Measurements from ENCODE around the gene PPIG. TPM values are rescaled to one million over a fixed set of nuclear protein-coding genes. Genes with fewer than 3 reads are reported as not detected.

Gene PPIG
- total and polyA plus RNA-seq, 2 donors (not counting 3 experiments of a cell fraction or from before 2014, with no cell fraction given), result 13.4 to 44.9 TPM

DNA sequence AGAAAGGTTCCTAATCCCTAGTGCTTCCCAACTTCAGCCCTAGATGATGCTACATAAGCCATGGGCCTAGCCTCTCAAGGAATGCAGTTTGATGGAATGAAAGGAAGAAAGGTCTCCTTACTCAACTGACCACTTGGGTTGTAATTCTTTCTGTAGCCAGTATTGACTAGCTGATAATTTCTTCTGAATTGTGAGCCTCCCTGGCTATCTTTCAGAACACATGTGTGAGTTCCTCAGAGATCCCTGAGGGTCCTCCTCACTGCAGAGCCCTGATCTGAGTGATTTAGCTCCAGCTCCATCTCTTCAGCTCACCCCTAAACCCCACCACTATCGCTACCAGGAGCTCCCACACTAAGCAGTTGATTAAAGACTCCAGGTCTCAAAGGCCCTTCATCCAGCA lies 78.6 kb downstream of the PPIG start:
- Histone ChIP-seq H3K27ac (ENCODE audit: insufficient read depth, low read depth, low read length) (no peak overlapping the region), H3K79me2 (ENCODE audit: control insufficient read depth, insufficient read depth, low read length) (no peaks in the 10 kb centered on the region), H3K9ac (replicated peaks; ENCODE audit: extremely low read depth, insufficient read depth, low read length) (no peak overlapping the region), H3K4me3 (replicated peaks in 1 of 3; ENCODE audit: insufficient read depth in 1 of 3, low read depth in 1 of 3, low read length in 3 of 3) (no peak overlapping the region), H3K27me3 (ENCODE audit: control insufficient read depth in 2 of 2, insufficient read depth in 2 of 2, low read length in 2 of 2) (peaks cover 5 to 6% of the 10 kb centered on the region in 2 experiments), H2AFZ (ENCODE audit: low read depth, low read length) (no peak overlapping the region), H3K4me2 (ENCODE audit: insufficient read depth, low read length) (no peak overlapping the region), H3K9me3 (replicated peaks; ENCODE audit: control insufficient read depth, insufficient read depth, low read length) (no peaks in the 10 kb centered on the region), H3K9me1 (replicated peaks; ENCODE audit: control insufficient read depth, extremely low read depth, insufficient read depth, low read length) (no peaks in the 10 kb centered on the region), H3K36me3 (ENCODE audit: control insufficient read depth in 2 of 2, extremely low read depth in 1 of 2, insufficient read depth in 2 of 2, low read length in 2 of 2) (no peaks in the 10 kb centered on the region), H3K4me1 (ENCODE audit: control insufficient read depth, extremely low read depth, insufficient read depth, low read length) (no peaks in the 10 kb centered on the region), H4K20me1 (replicated peaks; ENCODE audit: control insufficient read depth, extremely low read depth, insufficient read depth, low read length) (no peaks in the 10 kb centered on the region)
- dilution Hi-C loops (cut with MboI; ENCODE audit: extremely low pct_ligation_motif_present, low sequenced_read_pairs) (no loop called here), intact Hi-C loops (cut with micrococcal nuclease) (no loop called here)
- no peak for TF ChIP-seq POLR2A (IDR thresholded peaks at IDR 0.05; ENCODE audit: low read depth, low read length)
- TF ChIP-seq, protein P1, sequence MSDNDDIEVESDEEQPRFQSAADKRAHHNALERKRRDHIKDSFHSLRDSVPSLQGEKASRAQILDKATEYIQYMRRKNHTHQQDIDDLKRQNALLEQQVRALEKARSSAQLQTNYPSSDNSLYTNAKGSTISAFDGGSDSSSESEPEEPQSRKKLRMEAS (IDR thresholded peaks at IDR 0.05; ENCODE audit: insufficient read depth, insufficient read length), result no peak
- no peak for TF ChIP-seq GATA2 (IDR thresholded peaks at IDR 0.05; ENCODE audit: insufficient read depth, insufficient read length, low read depth, low read length)
- TF ChIP-seq POLR2AphosphoS5 (IDR thresholded peaks at IDR 0.05; ENCODE audit: insufficient read depth, low read depth, low read length), result no peak
- no peak for TF ChIP-seq EZH2 (IDR thresholded peaks at IDR 0.05; ENCODE audit: borderline replicate concordance, low read depth, low read length, severe bottlenecking)
- TF ChIP-seq JUN (IDR thresholded peaks at IDR 0.05; ENCODE audit: borderline replicate concordance, insufficient read depth, insufficient read length, low read depth), result no peak
- TF ChIP-seq, protein P2, sequence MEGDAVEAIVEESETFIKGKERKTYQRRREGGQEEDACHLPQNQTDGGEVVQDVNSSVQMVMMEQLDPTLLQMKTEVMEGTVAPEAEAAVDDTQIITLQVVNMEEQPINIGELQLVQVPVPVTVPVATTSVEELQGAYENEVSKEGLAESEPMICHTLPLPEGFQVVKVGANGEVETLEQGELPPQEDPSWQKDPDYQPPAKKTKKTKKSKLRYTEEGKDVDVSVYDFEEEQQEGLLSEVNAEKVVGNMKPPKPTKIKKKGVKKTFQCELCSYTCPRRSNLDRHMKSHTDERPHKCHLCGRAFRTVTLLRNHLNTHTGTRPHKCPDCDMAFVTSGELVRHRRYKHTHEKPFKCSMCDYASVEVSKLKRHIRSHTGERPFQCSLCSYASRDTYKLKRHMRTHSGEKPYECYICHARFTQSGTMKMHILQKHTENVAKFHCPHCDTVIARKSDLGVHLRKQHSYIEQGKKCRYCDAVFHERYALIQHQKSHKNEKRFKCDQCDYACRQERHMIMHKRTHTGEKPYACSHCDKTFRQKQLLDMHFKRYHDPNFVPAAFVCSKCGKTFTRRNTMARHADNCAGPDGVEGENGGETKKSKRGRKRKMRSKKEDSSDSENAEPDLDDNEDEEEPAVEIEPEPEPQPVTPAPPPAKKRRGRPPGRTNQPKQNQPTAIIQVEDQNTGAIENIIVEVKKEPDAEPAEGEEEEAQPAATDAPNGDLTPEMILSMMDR (IDR thresholded peaks at IDR 0.05; ENCODE audit: extremely low read depth in 1 of 2, insufficient read depth in 1 of 2, low read depth in 1 of 2, low read length in 2 of 2), result no peak
- FAIRE-seq, result no peak
- no peak for DNase-seq (ENCODE audit: low read depth, low spot score)
- ChIA-PET POLR2A (no interaction called here), CTCF (no interaction called here)
- BruUV-seq (replicated peaks), result no TSS peak
